Stomach (tissue), 4 donors: Measurements from ENCODE around the gene PDE8B.

Experiments used
- CTCF ChIP-seq, 7 experiments: fragments of 450-650 bp in 4 of 7; fragments of 200-600 bp in 3 of 7; sonication (generic) in 3 of 7; IDR thresholded peaks; one replicate each; pipeline ENCODE4 v1.5.1; 2016 to 2019; ENCODE audit warnings: antibody characterized with exemption in 7 of 7, control low read depth in 2 of 7, mild to moderate bottlenecking in 1 of 7
- EP300 ChIP-seq: sonication (generic); formaldehyde crosslinking; IDR thresholded peaks from one replicate; pipeline ENCODE4 v1.6.1; 2017; ENCODE audit warnings: antibody characterized with exemption
- POLR2A ChIP-seq, 4 donors: fragments of 450-650 bp; IDR thresholded peaks; one replicate each; pipeline ENCODE4 v1.6.1; 2016; ENCODE audit warnings: antibody characterized with exemption in 4 of 4, control low read depth in 2 of 4, mild to moderate bottlenecking in 1 of 4, moderate library complexity in 1 of 4
- POLR2AphosphoS5 ChIP-seq, 3 donors: sonication (generic); formaldehyde crosslinking; IDR thresholded peaks; one replicate each; pipeline ENCODE4 v1.6.1; 2016; ENCODE audit warnings: antibody characterized with exemption in 3 of 3

- TF ChIP-seq CTCF (IDR thresholded peaks at IDR 0.05) (no peak), POLR2A (IDR thresholded peaks at IDR 0.05) (no peak), POLR2AphosphoS5 (IDR thresholded peaks at IDR 0.05) (no peak), EP300 (no peak)
Measured at GRCh38 chr5:77325921-77326541, 115.6 kb downstream of the PDE8B start.
